ENCODE results near the gene TNRC6C. TPM values are rescaled to one million over a fixed set of nuclear protein-coding genes. Genes with fewer than 3 reads are reported as not detected.

Gene TNRC6C
- total and polyA plus RNA-seq, 9 of the 15 experiments (the other 6 are each of a cell fraction or from before 2014, with no cell fraction given): 0.20 to 4.9 (median 2.3) TPM

GRCh38 chr17:78002166-78002565, 43.7 kb downstream of the TNRC6C start (continued):
- TF ChIP-seq KAT2B (IDR thresholded peaks at IDR 0.05; ENCODE audit: low read depth, low read length) (no peak), ZNF79 (CRISPR knock-in tag; IDR thresholded peaks at IDR 0.05; ENCODE audit: low read depth) (no peak), ETV6 (IDR thresholded peaks at IDR 0.05; ENCODE audit: borderline replicate concordance in 1 of 2, low read depth in 2 of 2, low read length in 1 of 2) (no peak), ETV6 (CRISPR knock-in tag; IDR thresholded peaks at IDR 0.05; ENCODE audit: borderline replicate concordance) (no peak), THAP7 (CRISPR knock-in tag; IDR thresholded peaks at IDR 0.05) (no peak), TRIM28 (IDR thresholded peaks at IDR 0.05) (no peak), ZNF583 (CRISPR knock-in tag; IDR thresholded peaks at IDR 0.05) (no peak), ZNF445 (CRISPR knock-in tag; IDR thresholded peaks at IDR 0.05; ENCODE audit: low read depth) (no peak), PPARD (CRISPR knock-in tag; IDR thresholded peaks at IDR 0.05) (no peak), SIN3B (IDR thresholded peaks at IDR 0.05; ENCODE audit: low read depth) (no peak), ZNF830 (CRISPR knock-in tag; IDR thresholded peaks at IDR 0.05) (no peak)
- TF ChIP-seq, protein P1, sequence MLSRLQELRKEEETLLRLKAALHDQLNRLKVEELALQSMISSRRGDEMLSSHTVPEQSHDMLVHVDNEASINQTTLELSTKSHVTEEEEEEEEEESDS (CRISPR knock-in tag; IDR thresholded peaks at IDR 0.05): no peak
- TF ChIP-seq, protein P2, sequence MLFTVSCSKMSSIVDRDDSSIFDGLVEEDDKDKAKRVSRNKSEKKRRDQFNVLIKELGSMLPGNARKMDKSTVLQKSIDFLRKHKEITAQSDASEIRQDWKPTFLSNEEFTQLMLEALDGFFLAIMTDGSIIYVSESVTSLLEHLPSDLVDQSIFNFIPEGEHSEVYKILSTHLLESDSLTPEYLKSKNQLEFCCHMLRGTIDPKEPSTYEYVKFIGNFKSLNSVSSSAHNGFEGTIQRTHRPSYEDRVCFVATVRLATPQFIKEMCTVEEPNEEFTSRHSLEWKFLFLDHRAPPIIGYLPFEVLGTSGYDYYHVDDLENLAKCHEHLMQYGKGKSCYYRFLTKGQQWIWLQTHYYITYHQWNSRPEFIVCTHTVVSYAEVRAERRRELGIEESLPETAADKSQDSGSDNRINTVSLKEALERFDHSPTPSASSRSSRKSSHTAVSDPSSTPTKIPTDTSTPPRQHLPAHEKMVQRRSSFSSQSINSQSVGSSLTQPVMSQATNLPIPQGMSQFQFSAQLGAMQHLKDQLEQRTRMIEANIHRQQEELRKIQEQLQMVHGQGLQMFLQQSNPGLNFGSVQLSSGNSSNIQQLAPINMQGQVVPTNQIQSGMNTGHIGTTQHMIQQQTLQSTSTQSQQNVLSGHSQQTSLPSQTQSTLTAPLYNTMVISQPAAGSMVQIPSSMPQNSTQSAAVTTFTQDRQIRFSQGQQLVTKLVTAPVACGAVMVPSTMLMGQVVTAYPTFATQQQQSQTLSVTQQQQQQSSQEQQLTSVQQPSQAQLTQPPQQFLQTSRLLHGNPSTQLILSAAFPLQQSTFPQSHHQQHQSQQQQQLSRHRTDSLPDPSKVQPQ (CRISPR knock-in tag; IDR thresholded peaks at IDR 0.05; ENCODE audit: borderline replicate concordance): no peak
